Panc1 (cell line): Measurements from ENCODE around the gene ABAT. TPM values are rescaled to one million over a fixed set of nuclear protein-coding genes. Genes with fewer than 3 reads are reported as not detected.
"Not testable (repeated sequence)": the region's sequence is repeated elsewhere in the genome, so short reads cannot be mapped to it uniquely, and the experiment has no call there.

Experiments
- ATAC-seq: fragments of 200-7000 bp; cut with Tn5 transposase; 2 replicates; pipeline ENCODE4 v1.9.1; 2020; ENCODE audit warnings: mild to moderate bottlenecking, moderate library complexity
- BruUV-seq: library from RNA; stranded (reverse); fragments of 400-500 nt; replicated peaks from 2 replicates; lab custom pipeline; 2021; lab: Mats Ljungman, UMichigan
- CTCF ChIA-PET: fragments of 300-600 bp; sonication (Branson Sonifier 250); formaldehyde crosslinking; loops from one replicate; lab custom pipeline; 2022; ENCODE audit warnings: antibody characterized with exemption; lab: Charles Lee
- POLR2A ChIA-PET: fragments of 300-600 bp; sonication (Branson Sonifier 250); formaldehyde crosslinking; loops from one replicate; lab custom pipeline; 2022; ENCODE audit warnings: antibody characterized with exemption; lab: Charles Lee
- DNase-seq: peaks from one replicate; pipeline ENCODE4 v3.0.0-alpha.2; 2010; ENCODE audit warnings: low read depth, low spot score
- H3K27ac ChIP-seq: 2 replicates; pipeline ENCODE4 v1.5.1; 2011; ENCODE audit warnings: mild to moderate bottlenecking, low read length, inconsistent platforms
- H3K27me3 ChIP-seq: fragments of 200-500 bp; sonication (Bioruptor generic); 2 replicates; pipeline ENCODE4 v1.6.0; 2014; ENCODE audit warnings: low read length, inconsistent platforms; ENCODE audit not compliant: control insufficient read depth, insufficient read depth
- H3K36me3 ChIP-seq: fragments of 200-500 bp; sonication (Bioruptor generic); 2 replicates; pipeline ENCODE4 v1.5.1; 2014; ENCODE audit warnings: inconsistent platforms, mild to moderate bottlenecking, low read length, moderate library complexity; ENCODE audit not compliant: control insufficient read depth, insufficient read depth
- H3K4me1 ChIP-seq: 2 replicates; pipeline ENCODE4 v1.5.1; 2011; ENCODE audit warnings: inconsistent platforms, mild to moderate bottlenecking, low read length, moderate library complexity; ENCODE audit not compliant: control insufficient read depth, insufficient read depth
- H3K4me3 ChIP-seq, 2 experiments: 2 replicates each; pipeline ENCODE4 v1.5.1; 2011 to 2012; ENCODE audit warnings: low read depth in 2 of 2, low read length in 2 of 2, mild to moderate bottlenecking in 2 of 2, inconsistent platforms in 1 of 2, moderate library complexity in 1 of 2
- H3K9me3 ChIP-seq: fragments of 200-500 bp; sonication (Bioruptor generic); 2 replicates; pipeline ENCODE4 v1.5.1; 2014; ENCODE audit warnings: low read depth, mild to moderate bottlenecking, inconsistent platforms, low read length, moderate library complexity; ENCODE audit not compliant: control insufficient read depth, insufficient read depth
- POLR2AphosphoS5 ChIP-seq: IDR thresholded peaks from 2 replicates; pipeline ENCODE4 v1.6.1; 2012; ENCODE audit warnings: mild to moderate bottlenecking, low read depth, low read length, moderate library complexity
- SIN3A ChIP-seq: IDR thresholded peaks from 2 replicates; pipeline ENCODE4 v1.6.1; 2012; ENCODE audit warnings: low read depth, mild to moderate bottlenecking, low read length, moderate library complexity, borderline replicate concordance; ENCODE audit not compliant: insufficient read depth
- TCF7L2 ChIP-seq: IDR thresholded peaks from 2 replicates; pipeline ENCODE4 v1.6.1; 2011; ENCODE audit warnings: mild to moderate bottlenecking, low read depth, low read length, inconsistent platforms
- in situ Hi-C: cut with HindIII; loops from 2 replicates; pipeline ENCODE4 v1.10.0; 2016; ENCODE audit warnings: low sequenced_read_pairs, low pct_unique_long_range_greater_than_20kb
- intact Hi-C: fragments of 100-400 bp; cut with micrococcal nuclease; formaldehyde crosslinking; loops from one replicate; pipeline ENCODE4 v1.10.0; 2022; ENCODE audit not compliant: unreplicated experiment
- total RNA-seq: library from RNA; stranded (reverse); gene quantifications from one replicate; pipeline ENCODE4 v1.2.1, GENCODE V29; 2021; ENCODE audit not compliant: unreplicated experiment
- TF ChIP-seq, protein P1 (sequence below): fragments of 450-650 bp; IDR thresholded peaks from 2 replicates; pipeline ENCODE4 v1.5.1; 2017; ENCODE audit warnings: mild to moderate bottlenecking
- TF ChIP-seq, protein P2 (sequence below), 2 experiments: IDR thresholded peaks; 2 replicates each; pipeline ENCODE4 v1.6.1; 2011 to 2012; ENCODE audit warnings: low read depth in 2 of 2, control low read depth in 1 of 2, low read length in 1 of 2, mild to moderate bottlenecking in 1 of 2, moderate library complexity in 1 of 2; ENCODE audit not compliant: insufficient read depth in 1 of 2

ABAT gene
- total RNA-seq, 1 experiment from 2014 or later, result 0.77 TPM

DNA sequence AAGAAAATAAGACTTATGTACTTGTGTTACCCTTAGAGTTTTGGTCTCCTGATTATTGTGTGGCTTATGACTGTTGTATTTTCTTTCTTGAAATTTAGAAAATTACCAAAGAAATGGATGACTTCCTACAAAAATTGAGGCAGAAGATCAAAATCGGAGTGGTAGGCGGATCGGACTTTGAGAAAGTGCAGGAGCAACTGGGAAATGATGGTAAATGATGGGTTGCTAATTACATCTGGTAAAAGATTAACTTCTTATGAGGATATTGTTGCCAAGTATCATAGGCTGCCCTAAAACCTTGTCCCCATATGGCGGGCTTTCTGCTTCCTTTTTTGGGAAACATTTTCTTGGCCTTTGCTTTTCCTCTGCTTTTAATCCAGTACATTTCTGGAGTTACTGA, 127.3 kb downstream of the ABAT start:
- BruUV-seq, result no TSS peak

GRCh38 chr16:8803733-8804132, 129.3 kb downstream of the ABAT start:
- H3K36me3 ChIP-seq, result peaks cover 45% of the 10 kb centered on the region
- intact Hi-C loops, ATAC-seq, H3K4me1 ChIP-seq, H3K4me3 ChIP-seq, POLR2A ChIA-PET, H3K27ac ChIP-seq, in situ Hi-C loops, H3K9me3 ChIP-seq, H3K27me3 ChIP-seq, BruUV-seq, DNase-seq: not testable (repeated sequence)
- CTCF ChIA-PET, result interaction anchor here (0.6 kb wide), 1 partner anchor 1544 kb away, joined by 5 read pairs; no protein-coding TSS in a partner anchor

More for the DNA sequence above, 127.3 kb downstream of the ABAT start:
- H3K36me3 ChIP-seq, result peaks cover 35% of the 10 kb centered on the region
- DNase-seq (no peak), ATAC-seq (no peak)
- TF ChIP-seq, protein P1, sequence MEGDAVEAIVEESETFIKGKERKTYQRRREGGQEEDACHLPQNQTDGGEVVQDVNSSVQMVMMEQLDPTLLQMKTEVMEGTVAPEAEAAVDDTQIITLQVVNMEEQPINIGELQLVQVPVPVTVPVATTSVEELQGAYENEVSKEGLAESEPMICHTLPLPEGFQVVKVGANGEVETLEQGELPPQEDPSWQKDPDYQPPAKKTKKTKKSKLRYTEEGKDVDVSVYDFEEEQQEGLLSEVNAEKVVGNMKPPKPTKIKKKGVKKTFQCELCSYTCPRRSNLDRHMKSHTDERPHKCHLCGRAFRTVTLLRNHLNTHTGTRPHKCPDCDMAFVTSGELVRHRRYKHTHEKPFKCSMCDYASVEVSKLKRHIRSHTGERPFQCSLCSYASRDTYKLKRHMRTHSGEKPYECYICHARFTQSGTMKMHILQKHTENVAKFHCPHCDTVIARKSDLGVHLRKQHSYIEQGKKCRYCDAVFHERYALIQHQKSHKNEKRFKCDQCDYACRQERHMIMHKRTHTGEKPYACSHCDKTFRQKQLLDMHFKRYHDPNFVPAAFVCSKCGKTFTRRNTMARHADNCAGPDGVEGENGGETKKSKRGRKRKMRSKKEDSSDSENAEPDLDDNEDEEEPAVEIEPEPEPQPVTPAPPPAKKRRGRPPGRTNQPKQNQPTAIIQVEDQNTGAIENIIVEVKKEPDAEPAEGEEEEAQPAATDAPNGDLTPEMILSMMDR, result no peak
- no peak for TF ChIP-seq TCF7L2
- TF ChIP-seq, protein P2, sequence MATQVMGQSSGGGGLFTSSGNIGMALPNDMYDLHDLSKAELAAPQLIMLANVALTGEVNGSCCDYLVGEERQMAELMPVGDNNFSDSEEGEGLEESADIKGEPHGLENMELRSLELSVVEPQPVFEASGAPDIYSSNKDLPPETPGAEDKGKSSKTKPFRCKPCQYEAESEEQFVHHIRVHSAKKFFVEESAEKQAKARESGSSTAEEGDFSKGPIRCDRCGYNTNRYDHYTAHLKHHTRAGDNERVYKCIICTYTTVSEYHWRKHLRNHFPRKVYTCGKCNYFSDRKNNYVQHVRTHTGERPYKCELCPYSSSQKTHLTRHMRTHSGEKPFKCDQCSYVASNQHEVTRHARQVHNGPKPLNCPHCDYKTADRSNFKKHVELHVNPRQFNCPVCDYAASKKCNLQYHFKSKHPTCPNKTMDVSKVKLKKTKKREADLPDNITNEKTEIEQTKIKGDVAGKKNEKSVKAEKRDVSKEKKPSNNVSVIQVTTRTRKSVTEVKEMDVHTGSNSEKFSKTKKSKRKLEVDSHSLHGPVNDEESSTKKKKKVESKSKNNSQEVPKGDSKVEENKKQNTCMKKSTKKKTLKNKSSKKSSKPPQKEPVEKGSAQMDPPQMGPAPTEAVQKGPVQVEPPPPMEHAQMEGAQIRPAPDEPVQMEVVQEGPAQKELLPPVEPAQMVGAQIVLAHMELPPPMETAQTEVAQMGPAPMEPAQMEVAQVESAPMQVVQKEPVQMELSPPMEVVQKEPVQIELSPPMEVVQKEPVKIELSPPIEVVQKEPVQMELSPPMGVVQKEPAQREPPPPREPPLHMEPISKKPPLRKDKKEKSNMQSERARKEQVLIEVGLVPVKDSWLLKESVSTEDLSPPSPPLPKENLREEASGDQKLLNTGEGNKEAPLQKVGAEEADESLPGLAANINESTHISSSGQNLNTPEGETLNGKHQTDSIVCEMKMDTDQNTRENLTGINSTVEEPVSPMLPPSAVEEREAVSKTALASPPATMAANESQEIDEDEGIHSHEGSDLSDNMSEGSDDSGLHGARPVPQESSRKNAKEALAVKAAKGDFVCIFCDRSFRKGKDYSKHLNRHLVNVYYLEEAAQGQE (IDR thresholded peaks at IDR 0.05; ENCODE audit: insufficient read depth in 1 of 2, low read depth in 2 of 2, low read length in 1 of 2), result no peak
- no peak for TF ChIP-seq POLR2AphosphoS5
- TF ChIP-seq SIN3A, result no peak
- CTCF ChIA-PET, result no interaction called here
- intact Hi-C loops, result no loop called here
- H3K4me1 ChIP-seq, result peaks cover 8% of the 10 kb centered on the region
- H3K27me3 ChIP-seq, result no peaks in the 10 kb centered on the region
- no peak overlapping the region for H3K4me3 ChIP-seq
- H3K9me3 ChIP-seq, result no peaks in the 10 kb centered on the region
- H3K27ac ChIP-seq, result no peak overlapping the region
- in situ Hi-C loops, result no loop called here
- POLR2A ChIA-PET, result no interaction called here

GRCh38 chr16:8804313-8804712, 129.9 kb downstream of the ABAT start:
- H3K4me1 ChIP-seq, result peaks cover 2% of the 10 kb centered on the region; the same call in 1 of the 2 replicates
- no peak for TF ChIP-seq TCF7L2
- TF ChIP-seq SIN3A, result no peak
- TF ChIP-seq, protein P1, result no peak
- TF ChIP-seq, protein P2 (IDR thresholded peaks at IDR 0.05; ENCODE audit: insufficient read depth in 1 of 2, low read depth in 2 of 2, low read length in 1 of 2), result no peak
- TF ChIP-seq POLR2AphosphoS5, result no peak
- no peak overlapping the region for H3K27ac ChIP-seq
- no TSS peak for BruUV-seq
- ChIA-PET CTCF (no interaction called here), POLR2A (no interaction called here)
- DNase-seq, result no peak
- intact Hi-C loops (no loop called here), in situ Hi-C loops (no loop called here)
- H3K9me3 ChIP-seq, result no peaks in the 10 kb centered on the region
- ATAC-seq, result no peak
- H3K27me3 ChIP-seq, result no peaks in the 10 kb centered on the region
- no peak overlapping the region for H3K4me3 ChIP-seq
- peaks cover 48% of the 10 kb centered on the region for H3K36me3 ChIP-seq
